H1 (cell line): Measurements from ENCODE around the gene FGF12. TPM values are rescaled to one million over a fixed set of nuclear protein-coding genes. Genes with fewer than 3 reads are reported as not detected.

Source experiments
- MAFK ChIP-seq: IDR thresholded peaks from 2 replicates; pipeline ENCODE4 v1.6.1; 2012; ENCODE audit warnings: low read depth, mild to moderate bottlenecking, improper control_type of control experiment, low read length
- PHF8 ChIP-seq: fragments of 200-600 bp; sonication (generic); conservative IDR thresholded peaks from 2 replicates; pipeline ENCODE4 v1.7.1; 2012; ENCODE audit warnings: low read depth, mild to moderate bottlenecking, inconsistent platforms, low read length, moderate library complexity
- RAD21 ChIP-seq, 2 experiments: IDR thresholded peaks in 1 of 2; conservative IDR thresholded peaks in 1 of 2; 2 replicates each; pipeline ENCODE4 v1.6.1; 2011; ENCODE audit warnings: low read depth in 2 of 2, low read length in 2 of 2, improper control_type of control experiment in 1 of 2, inconsistent platforms in 1 of 2, mild to moderate bottlenecking in 1 of 2, moderate library complexity in 1 of 2
- polyA plus RNA-seq, 7 experiments: library from polyadenylated mRNA; depleted of rRNA in 3 of 7; stranded (reverse) in 5 of 7; unstranded in 2 of 7; fragments of >200 nt in 5 of 7; fragments of 200-250 nt in 2 of 7; gene quantifications; 1 replicate in 5 of 7; 2 replicates in 1 of 7; 4 replicates in 1 of 7; pipeline versions ENCODE4 v1.2.1 to v1.2.3, GENCODE V29; 2011 to 2013; ENCODE audit warnings: missing spikeins in 2 of 7, mixed read lengths in 2 of 7
- total RNA-seq: library from RNA; stranded (reverse); fragmentation: NEBNext Ultra II Directional; extraction: Animal tissue kit (Norgen Biotek cat#: 25700); gene quantifications from 2 replicates; pipeline ENCODE4 v1.2.1, GENCODE V29; 2021
- TF ChIP-seq, protein P1 (sequence below): fragments of 300-600 bp; sonication (generic); IDR thresholded peaks from 2 replicates; pipeline ENCODE4 v1.7.1; 2012; ENCODE audit warnings: low read length, moderate library complexity, mild to moderate bottlenecking, inconsistent platforms; ENCODE audit not compliant: insufficient replicate concordance
- TF ChIP-seq, protein P2 (sequence below): IDR thresholded peaks from 2 replicates; pipeline ENCODE4 v1.6.1; 2011; ENCODE audit warnings: low read length, improper control_type of control experiment

The FGF12 gene
- total and polyA plus RNA-seq, 2 of the 8 experiments (the other 6 are each of a cell fraction or from before 2014, with no cell fraction given): 4.1 to 16.6 TPM

GRCh38 chr3:192219926-192220325, 507.4 kb downstream of the FGF12 start (continued):
- TF ChIP-seq MAFK (no peak), PHF8 (no peak), RAD21 (IDR thresholded peaks at IDR 0.05 in 1 of 2, conservative IDR thresholded peaks at IDR 0.05 in 1 of 2; ENCODE audit: low read depth in 2 of 2, low read length in 2 of 2) (no peak)
- TF ChIP-seq, protein P1, sequence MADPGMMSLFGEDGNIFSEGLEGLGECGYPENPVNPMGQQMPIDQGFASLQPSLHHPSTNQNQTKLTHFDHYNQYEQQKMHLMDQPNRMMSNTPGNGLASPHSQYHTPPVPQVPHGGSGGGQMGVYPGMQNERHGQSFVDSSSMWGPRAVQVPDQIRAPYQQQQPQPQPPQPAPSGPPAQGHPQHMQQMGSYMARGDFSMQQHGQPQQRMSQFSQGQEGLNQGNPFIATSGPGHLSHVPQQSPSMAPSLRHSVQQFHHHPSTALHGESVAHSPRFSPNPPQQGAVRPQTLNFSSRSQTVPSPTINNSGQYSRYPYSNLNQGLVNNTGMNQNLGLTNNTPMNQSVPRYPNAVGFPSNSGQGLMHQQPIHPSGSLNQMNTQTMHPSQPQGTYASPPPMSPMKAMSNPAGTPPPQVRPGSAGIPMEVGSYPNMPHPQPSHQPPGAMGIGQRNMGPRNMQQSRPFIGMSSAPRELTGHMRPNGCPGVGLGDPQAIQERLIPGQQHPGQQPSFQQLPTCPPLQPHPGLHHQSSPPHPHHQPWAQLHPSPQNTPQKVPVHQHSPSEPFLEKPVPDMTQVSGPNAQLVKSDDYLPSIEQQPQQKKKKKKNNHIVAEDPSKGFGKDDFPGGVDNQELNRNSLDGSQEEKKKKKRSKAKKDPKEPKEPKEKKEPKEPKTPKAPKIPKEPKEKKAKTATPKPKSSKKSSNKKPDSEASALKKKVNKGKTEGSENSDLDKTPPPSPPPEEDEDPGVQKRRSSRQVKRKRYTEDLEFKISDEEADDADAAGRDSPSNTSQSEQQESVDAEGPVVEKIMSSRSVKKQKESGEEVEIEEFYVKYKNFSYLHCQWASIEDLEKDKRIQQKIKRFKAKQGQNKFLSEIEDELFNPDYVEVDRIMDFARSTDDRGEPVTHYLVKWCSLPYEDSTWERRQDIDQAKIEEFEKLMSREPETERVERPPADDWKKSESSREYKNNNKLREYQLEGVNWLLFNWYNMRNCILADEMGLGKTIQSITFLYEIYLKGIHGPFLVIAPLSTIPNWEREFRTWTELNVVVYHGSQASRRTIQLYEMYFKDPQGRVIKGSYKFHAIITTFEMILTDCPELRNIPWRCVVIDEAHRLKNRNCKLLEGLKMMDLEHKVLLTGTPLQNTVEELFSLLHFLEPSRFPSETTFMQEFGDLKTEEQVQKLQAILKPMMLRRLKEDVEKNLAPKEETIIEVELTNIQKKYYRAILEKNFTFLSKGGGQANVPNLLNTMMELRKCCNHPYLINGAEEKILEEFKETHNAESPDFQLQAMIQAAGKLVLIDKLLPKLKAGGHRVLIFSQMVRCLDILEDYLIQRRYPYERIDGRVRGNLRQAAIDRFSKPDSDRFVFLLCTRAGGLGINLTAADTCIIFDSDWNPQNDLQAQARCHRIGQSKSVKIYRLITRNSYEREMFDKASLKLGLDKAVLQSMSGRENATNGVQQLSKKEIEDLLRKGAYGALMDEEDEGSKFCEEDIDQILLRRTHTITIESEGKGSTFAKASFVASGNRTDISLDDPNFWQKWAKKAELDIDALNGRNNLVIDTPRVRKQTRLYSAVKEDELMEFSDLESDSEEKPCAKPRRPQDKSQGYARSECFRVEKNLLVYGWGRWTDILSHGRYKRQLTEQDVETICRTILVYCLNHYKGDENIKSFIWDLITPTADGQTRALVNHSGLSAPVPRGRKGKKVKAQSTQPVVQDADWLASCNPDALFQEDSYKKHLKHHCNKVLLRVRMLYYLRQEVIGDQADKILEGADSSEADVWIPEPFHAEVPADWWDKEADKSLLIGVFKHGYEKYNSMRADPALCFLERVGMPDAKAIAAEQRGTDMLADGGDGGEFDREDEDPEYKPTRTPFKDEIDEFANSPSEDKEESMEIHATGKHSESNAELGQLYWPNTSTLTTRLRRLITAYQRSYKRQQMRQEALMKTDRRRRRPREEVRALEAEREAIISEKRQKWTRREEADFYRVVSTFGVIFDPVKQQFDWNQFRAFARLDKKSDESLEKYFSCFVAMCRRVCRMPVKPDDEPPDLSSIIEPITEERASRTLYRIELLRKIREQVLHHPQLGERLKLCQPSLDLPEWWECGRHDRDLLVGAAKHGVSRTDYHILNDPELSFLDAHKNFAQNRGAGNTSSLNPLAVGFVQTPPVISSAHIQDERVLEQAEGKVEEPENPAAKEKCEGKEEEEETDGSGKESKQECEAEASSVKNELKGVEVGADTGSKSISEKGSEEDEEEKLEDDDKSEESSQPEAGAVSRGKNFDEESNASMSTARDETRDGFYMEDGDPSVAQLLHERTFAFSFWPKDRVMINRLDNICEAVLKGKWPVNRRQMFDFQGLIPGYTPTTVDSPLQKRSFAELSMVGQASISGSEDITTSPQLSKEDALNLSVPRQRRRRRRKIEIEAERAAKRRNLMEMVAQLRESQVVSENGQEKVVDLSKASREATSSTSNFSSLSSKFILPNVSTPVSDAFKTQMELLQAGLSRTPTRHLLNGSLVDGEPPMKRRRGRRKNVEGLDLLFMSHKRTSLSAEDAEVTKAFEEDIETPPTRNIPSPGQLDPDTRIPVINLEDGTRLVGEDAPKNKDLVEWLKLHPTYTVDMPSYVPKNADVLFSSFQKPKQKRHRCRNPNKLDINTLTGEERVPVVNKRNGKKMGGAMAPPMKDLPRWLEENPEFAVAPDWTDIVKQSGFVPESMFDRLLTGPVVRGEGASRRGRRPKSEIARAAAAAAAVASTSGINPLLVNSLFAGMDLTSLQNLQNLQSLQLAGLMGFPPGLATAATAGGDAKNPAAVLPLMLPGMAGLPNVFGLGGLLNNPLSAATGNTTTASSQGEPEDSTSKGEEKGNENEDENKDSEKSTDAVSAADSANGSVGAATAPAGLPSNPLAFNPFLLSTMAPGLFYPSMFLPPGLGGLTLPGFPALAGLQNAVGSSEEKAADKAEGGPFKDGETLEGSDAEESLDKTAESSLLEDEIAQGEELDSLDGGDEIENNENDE: no peak
- TF ChIP-seq, protein P2, sequence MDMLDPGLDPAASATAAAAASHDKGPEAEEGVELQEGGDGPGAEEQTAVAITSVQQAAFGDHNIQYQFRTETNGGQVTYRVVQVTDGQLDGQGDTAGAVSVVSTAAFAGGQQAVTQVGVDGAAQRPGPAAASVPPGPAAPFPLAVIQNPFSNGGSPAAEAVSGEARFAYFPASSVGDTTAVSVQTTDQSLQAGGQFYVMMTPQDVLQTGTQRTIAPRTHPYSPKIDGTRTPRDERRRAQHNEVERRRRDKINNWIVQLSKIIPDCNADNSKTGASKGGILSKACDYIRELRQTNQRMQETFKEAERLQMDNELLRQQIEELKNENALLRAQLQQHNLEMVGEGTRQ: no peak
